OCI-LY7 (cell line): ENCODE measurements around the gene RNF103. TPM values are rescaled to one million over a fixed set of nuclear protein-coding genes. Genes with fewer than 3 reads are reported as not detected.

Experiments used
- BruUV-seq: library from RNA; stranded (reverse); fragments of 400-500 nt; replicated peaks from 2 replicates; lab custom pipeline; 2021; lab: Mats Ljungman, UMichigan
- CTCF ChIA-PET: fragments of 300-600 bp; sonication (Branson Sonifier 250); formaldehyde crosslinking; loops from one replicate; lab custom pipeline; 2022; ENCODE audit warnings: antibody characterized with exemption; ENCODE audit not compliant: unreplicated experiment; lab: Charles Lee
- POLR2A ChIA-PET: fragments of 300-600 bp; sonication (Branson Sonifier 250); formaldehyde crosslinking; loops from one replicate; lab custom pipeline; 2022; ENCODE audit warnings: antibody characterized with exemption; lab: Charles Lee
- DNase-seq: peaks from one replicate; pipeline ENCODE4 v3.0.0-alpha.2; 2015; ENCODE audit warnings: low spot score
- H2AFZ ChIP-seq: fragments of 200-600 bp; sonication (generic), shearing (Covaris generic); 2 replicates; pipeline ENCODE4 v1.6.1; 2014; ENCODE audit warnings: mild to moderate bottlenecking, antibody characterized with exemption, low read length, moderate library complexity
- H3K27ac ChIP-seq: fragments of 200-600 bp; sonication (generic); 2 replicates; pipeline ENCODE4 v1.5.1; 2014; ENCODE audit warnings: mixed run types, low read depth, mild to moderate bottlenecking, moderate library complexity, low read length, inconsistent platforms; ENCODE audit not compliant: poor library complexity, severe bottlenecking
- H3K36me3 ChIP-seq: fragments of 200-600 bp; sonication (generic); 2 replicates; pipeline ENCODE4 v1.6.1; 2014; ENCODE audit warnings: mild to moderate bottlenecking, antibody characterized with exemption, low read length, moderate library complexity, mixed read lengths; ENCODE audit not compliant: insufficient read depth
- H3K4me1 ChIP-seq: fragments of 200-600 bp; sonication (generic); 2 replicates; pipeline ENCODE4 v1.5.1; 2014; ENCODE audit warnings: mild to moderate bottlenecking, low read length; ENCODE audit not compliant: insufficient read depth, poor library complexity, severe bottlenecking
- H3K4me2 ChIP-seq: fragments of 200-600 bp; sonication (generic); 2 replicates; pipeline ENCODE4 v1.6.1; 2014; ENCODE audit warnings: mild to moderate bottlenecking, low read length
- H3K4me3 ChIP-seq: fragments of 200-600 bp; sonication (generic); 2 replicates; pipeline ENCODE4 v1.5.1; 2014; ENCODE audit warnings: mild to moderate bottlenecking, low read depth, low read length; ENCODE audit not compliant: poor library complexity, severe bottlenecking
- H3K79me2 ChIP-seq: fragments of 200-600 bp; sonication (generic); 2 replicates; pipeline ENCODE4 v1.6.1; 2016; ENCODE audit warnings: low read depth, mild to moderate bottlenecking, low read length, moderate library complexity, mixed read lengths; ENCODE audit not compliant: insufficient read depth
- H3K9me2 ChIP-seq: fragments of 200-600 bp; sonication (generic); 2 replicates; pipeline ENCODE4 v1.6.1; 2016; ENCODE audit warnings: mild to moderate bottlenecking, low read length, mixed read lengths; ENCODE audit not compliant: insufficient read depth
- H3K9me3 ChIP-seq: fragments of 200-600 bp; sonication (generic); 2 replicates; pipeline ENCODE4 v1.6.1; 2014; ENCODE audit warnings: mild to moderate bottlenecking, mixed run types, low read length, mixed read lengths
- H4K20me1 ChIP-seq: fragments of 200-600 bp; sonication (generic); 2 replicates; pipeline ENCODE4 v1.6.1; 2014; ENCODE audit warnings: mild to moderate bottlenecking, antibody characterized with exemption, low read length, moderate library complexity, mixed read lengths; ENCODE audit not compliant: insufficient read depth
- EZH2phosphoT487 ChIP-seq: fragments of 200-600 bp; sonication (generic); IDR thresholded peaks from 2 replicates; pipeline ENCODE4 v1.6.1; 2018; ENCODE audit warnings: low read depth, borderline replicate concordance, mild to moderate bottlenecking, mixed run types, antibody characterized with exemption, low read length, moderate library complexity, mixed read lengths
- intact Hi-C: fragments of 100-400 bp; cut with micrococcal nuclease; formaldehyde crosslinking; loops from one replicate; pipeline ENCODE4 v1.10.0; 2022; ENCODE audit not compliant: unreplicated experiment
- total RNA-seq, 2 experiments: library from RNA; depleted of rRNA in 1 of 2; stranded (reverse); fragments of >200 nt in 1 of 2; shearing (Covaris generic) in 1 of 2; gene quantifications; 2 replicates each; pipeline ENCODE4 v1.2.3, GENCODE V29; 2014 to 2022
- TF ChIP-seq, protein P1 (sequence below): fragments of 200-600 bp; sonication (generic); conservative IDR thresholded peaks from 2 replicates; pipeline ENCODE4 v1.5.1; 2014; ENCODE audit warnings: mild to moderate bottlenecking, antibody characterized with exemption, low read length, moderate library complexity, mixed read lengths

The RNF103 gene
- total RNA-seq, 2 experiments from 2014 or later: 12.9 to 17.2 TPM

- Histone ChIP-seq H3K4me3 (peak within 1 kb of the TSS; percentile 88), H4K20me1 (no peaks in the 10 kb centered on the region; the same call in 1 of the 2 replicates), H3K4me1 (peaks cover 14% of the 10 kb centered on the region), H3K36me3 (peaks cover 3% of the 10 kb centered on the region; the same call in 1 of the 2 replicates), H2AFZ (peak within 1 kb of the TSS; percentile 97), H3K9me2 (no peaks in the 10 kb centered on the region), H3K9me3 (no peaks in the 10 kb centered on the region), H3K27ac (peak within 1 kb of the TSS; percentile 88), H3K79me2 (peaks cover 11% of the 10 kb centered on the region), H3K4me2 (peak within 1 kb of the TSS; percentile 97)
- TF ChIP-seq, protein P1, sequence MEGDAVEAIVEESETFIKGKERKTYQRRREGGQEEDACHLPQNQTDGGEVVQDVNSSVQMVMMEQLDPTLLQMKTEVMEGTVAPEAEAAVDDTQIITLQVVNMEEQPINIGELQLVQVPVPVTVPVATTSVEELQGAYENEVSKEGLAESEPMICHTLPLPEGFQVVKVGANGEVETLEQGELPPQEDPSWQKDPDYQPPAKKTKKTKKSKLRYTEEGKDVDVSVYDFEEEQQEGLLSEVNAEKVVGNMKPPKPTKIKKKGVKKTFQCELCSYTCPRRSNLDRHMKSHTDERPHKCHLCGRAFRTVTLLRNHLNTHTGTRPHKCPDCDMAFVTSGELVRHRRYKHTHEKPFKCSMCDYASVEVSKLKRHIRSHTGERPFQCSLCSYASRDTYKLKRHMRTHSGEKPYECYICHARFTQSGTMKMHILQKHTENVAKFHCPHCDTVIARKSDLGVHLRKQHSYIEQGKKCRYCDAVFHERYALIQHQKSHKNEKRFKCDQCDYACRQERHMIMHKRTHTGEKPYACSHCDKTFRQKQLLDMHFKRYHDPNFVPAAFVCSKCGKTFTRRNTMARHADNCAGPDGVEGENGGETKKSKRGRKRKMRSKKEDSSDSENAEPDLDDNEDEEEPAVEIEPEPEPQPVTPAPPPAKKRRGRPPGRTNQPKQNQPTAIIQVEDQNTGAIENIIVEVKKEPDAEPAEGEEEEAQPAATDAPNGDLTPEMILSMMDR: no peak
- TF ChIP-seq EZH2phosphoT487: no peak
- ChIA-PET POLR2A (interaction anchor here (0.6 to 1.1 kb wide), 4 partner anchors 58 to 173 kb away, joined by 3 to 5 read pairs (median 4); no protein-coding TSS in a partner anchor), CTCF (no interaction called here)
- DNase-seq: peak; percentile 98
- no TSS peak for BruUV-seq
- intact Hi-C loops: loop anchor here (1.0 to 2.0 kb wide), 3 partner anchors 59 to 526 kb away; partner anchors contain the start of gene KDM3A
These were observed 60.6 kb downstream of the RNF103 start, which contains the start of gene CHMP3 for GRCh38 chr2:86562922-86563649. TSS of gene CHMP3 (minus strand) at chr2:86563443. CDS start at chr2:86563348, 95 bp downstream.

DNA sequence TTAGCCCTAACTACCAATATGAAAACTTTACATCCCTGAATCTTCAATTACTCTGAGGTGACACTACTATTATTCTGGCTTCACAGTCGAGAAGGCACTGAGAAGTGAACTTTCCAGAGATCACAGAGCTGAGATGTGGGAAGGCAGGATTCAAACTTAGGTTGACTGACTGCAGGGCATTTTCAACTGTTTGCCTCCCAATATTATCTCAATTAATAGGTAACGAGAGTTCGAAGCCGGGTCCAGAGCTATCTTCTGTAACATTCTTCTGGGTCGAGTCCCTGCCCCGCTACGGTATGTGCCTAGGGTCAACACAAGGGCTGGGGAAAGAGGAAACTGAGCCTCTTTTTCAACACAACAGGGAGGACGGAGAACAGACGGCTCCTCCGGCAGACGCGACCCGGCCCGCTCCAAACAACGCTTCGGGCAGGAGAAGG lies 61.2 kb downstream of the RNF103 start:
- Histone ChIP-seq H3K36me3 (peaks cover 3% of the 10 kb centered on the region; the same call in 1 of the 2 replicates), H3K9me2 (no peaks in the 10 kb centered on the region), H3K27ac (peak overlapping the region; percentile 88), H3K4me2 (peak overlapping the region; percentile 97), H3K4me3 (peak overlapping the region; percentile 88), H2AFZ (peak overlapping the region; percentile 97), H3K9me3 (no peaks in the 10 kb centered on the region), H3K79me2 (peaks cover 11% of the 10 kb centered on the region), H4K20me1 (no peaks in the 10 kb centered on the region; the same call in 1 of the 2 replicates), H3K4me1 (peaks cover 14% of the 10 kb centered on the region)
- TSS peak; percentile 70 for BruUV-seq
- TF ChIP-seq EZH2phosphoT487: no peak
- TF ChIP-seq, protein P1: no peak
- ChIA-PET CTCF (no interaction called here), POLR2A (interaction anchor here (0.6 to 1.1 kb wide), 5 partner anchors 16 to 173 kb away, joined by 3 to 5 read pairs (median 4); no protein-coding TSS in a partner anchor)
- intact Hi-C loops: loop anchor here (1.0 to 2.0 kb wide), 2 partner anchors 60 to 526 kb away; no protein-coding TSS in a partner anchor
- DNase-seq: no peak

DNA sequence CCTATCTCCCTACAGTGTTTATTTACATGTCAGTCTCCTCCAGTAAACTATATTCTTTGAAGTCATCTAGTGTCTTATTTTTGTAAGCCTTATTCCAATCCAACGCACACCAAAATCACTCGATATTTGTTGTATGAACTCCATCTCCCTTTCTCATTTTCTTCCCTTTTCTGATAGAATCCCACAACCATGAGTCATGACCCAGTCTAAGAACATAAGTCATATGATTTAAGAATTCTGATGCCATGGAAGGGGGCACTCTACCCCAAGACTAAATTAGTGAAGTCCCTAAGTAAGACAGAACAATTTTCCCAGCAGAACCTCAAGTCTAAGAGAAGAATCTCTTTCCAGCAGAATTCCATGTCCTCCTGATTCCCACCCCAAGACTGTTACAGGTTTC lies 65.8 kb downstream of the RNF103 start:
- intact Hi-C loops: no loop called here
- Histone ChIP-seq H3K4me2 (no peak overlapping the region), H2AFZ (no peak overlapping the region), H4K20me1 (no peaks in the 10 kb centered on the region; the same call in 1 of the 2 replicates), H3K4me1 (peaks cover 7% of the 10 kb centered on the region), H3K9me2 (no peaks in the 10 kb centered on the region), H3K4me3 (no peak overlapping the region), H3K9me3 (no peaks in the 10 kb centered on the region), H3K27ac (no peak overlapping the region), H3K79me2 (peaks cover 17% of the 10 kb centered on the region), H3K36me3 (peaks cover 3% of the 10 kb centered on the region; the same call in 1 of the 2 replicates)
- TF ChIP-seq, protein P1: no peak
- TF ChIP-seq EZH2phosphoT487: no peak
- DNase-seq: no peak
- POLR2A ChIA-PET: no interaction called here
- no TSS peak for BruUV-seq
- CTCF ChIA-PET: no interaction called here
